ENCODE results near the gene HKDC1.

DNA sequence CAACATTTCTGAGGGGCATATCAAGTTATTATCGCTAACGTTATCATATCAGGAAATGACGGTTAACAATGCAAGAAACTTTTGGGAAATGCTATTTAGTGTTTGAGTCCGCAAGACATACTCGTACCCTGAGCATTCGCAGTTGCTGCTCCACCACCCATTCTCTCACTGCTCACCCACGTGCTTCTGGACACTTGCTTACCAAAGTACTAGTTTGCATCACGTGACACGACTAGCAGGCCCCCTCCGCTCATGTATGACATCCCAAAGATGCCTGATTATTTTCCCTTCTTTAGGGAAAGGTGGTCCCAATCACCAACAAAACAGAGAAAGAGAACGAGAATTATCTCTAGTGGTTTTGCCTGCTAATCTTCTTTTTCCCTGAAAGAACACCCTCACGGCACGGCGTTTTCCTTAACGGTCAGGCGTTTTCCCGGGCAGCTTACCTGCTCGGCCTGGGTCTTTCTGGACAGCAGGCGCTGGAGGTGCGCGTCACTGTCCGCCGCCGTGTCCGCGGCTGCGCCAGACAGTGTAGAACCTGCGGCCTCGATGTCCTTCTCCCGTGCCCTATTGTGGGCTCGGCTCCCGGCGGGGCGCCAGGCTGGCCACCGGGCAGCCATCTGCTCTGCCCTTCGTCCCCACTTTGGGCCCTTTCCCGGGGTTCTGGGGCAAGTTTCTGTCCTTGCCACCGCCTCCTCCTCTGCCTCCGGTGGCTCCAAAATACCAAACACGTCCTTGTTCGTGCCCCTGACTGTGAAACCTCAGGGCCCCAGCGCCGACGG lies 40.2 kb upstream of the HKDC1 start, which contains the start of gene SUPV3L1:
- TF ChIP-seq, protein P1, sequence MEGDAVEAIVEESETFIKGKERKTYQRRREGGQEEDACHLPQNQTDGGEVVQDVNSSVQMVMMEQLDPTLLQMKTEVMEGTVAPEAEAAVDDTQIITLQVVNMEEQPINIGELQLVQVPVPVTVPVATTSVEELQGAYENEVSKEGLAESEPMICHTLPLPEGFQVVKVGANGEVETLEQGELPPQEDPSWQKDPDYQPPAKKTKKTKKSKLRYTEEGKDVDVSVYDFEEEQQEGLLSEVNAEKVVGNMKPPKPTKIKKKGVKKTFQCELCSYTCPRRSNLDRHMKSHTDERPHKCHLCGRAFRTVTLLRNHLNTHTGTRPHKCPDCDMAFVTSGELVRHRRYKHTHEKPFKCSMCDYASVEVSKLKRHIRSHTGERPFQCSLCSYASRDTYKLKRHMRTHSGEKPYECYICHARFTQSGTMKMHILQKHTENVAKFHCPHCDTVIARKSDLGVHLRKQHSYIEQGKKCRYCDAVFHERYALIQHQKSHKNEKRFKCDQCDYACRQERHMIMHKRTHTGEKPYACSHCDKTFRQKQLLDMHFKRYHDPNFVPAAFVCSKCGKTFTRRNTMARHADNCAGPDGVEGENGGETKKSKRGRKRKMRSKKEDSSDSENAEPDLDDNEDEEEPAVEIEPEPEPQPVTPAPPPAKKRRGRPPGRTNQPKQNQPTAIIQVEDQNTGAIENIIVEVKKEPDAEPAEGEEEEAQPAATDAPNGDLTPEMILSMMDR (IDR thresholded peaks at IDR 0.05), result no peak
- no peak for TF ChIP-seq EZH2 (IDR thresholded peaks at IDR 0.05; ENCODE audit: borderline replicate concordance, insufficient read depth, low read depth, low read length, poor library complexity, severe bottlenecking)
